GM18498 (cell line): ENCODE data around the gene TRIL.

Source experiments
- ATAC-seq: cut with Tn5 transposase; IDR thresholded peaks from one replicate; pipeline ENCODE4 v1.9.1; 2021; ENCODE audit warnings: mild to moderate bottlenecking, moderate library complexity; ENCODE audit not compliant: unreplicated experiment

The TRIL gene

DNA sequence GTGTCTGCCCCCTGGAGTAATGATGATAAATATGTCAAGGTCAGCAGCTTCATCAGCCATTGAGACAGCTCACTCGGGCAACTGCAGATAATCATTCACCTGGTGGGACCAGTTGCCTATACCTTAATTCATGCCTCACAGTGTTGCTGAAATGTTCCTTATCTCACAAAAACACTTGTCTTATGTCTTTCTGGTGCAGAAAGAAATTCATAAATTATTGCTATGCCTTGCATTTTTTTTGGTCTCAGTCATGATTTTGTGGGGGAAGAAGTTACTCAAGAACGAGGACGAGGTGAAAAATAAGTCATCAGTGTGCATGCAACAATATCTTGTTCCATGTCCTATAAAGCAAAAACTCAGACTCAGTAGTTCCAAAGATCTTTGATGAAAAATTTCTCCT, 16.0 kb downstream of the TRIL start:
- no peak for ATAC-seq

DNA sequence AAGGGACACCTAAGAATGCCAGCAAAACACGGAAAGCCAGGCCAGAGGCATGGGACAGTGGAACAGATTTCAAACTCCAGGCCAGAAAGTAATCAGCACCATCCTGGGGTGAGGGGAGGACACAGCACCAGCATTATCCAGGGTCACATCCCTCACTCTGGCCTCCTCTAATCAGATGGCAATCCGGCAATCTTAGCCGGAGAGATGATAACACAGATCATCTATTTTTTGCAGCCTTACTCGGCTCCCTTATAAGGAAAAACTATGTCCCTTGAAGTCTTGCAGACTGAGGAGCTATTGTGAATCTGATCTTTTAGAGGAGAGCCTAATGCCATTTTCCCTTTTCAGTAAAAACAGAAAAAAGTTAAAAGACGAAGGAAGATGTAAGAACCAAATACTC, 16.5 kb downstream of the TRIL start:
- no peak for ATAC-seq

DNA sequence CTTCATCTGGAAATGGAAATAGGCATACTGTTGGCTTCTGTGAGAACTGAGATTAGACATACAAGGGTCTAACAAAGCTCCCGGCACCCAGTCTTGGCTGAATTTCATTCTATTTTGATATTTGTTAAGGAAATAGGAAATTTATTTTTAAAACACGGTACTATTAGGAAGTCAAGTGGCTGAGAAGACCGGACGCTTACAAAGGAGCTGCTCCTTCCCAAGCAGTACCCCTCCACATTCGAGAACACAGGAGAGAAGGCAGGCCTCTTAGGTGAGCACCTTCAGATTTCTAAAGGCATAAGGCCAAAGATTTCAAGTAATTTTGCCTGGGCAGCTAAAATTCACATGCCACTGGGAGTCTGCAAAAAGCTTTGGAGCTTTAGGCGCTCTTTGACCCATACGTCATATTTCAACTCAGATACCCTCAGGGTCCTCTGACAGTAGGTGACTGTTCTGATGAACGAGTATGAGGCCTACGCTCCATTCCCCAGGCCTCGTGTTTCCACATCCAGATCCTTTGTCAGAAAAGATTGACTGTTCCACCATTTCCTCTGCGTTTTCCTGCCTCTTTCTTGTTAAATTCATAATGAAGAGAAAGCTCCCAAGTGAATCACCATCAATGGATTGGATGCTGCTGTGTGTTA, 17.3 kb downstream of the TRIL start:
- no peak for ATAC-seq

DNA sequence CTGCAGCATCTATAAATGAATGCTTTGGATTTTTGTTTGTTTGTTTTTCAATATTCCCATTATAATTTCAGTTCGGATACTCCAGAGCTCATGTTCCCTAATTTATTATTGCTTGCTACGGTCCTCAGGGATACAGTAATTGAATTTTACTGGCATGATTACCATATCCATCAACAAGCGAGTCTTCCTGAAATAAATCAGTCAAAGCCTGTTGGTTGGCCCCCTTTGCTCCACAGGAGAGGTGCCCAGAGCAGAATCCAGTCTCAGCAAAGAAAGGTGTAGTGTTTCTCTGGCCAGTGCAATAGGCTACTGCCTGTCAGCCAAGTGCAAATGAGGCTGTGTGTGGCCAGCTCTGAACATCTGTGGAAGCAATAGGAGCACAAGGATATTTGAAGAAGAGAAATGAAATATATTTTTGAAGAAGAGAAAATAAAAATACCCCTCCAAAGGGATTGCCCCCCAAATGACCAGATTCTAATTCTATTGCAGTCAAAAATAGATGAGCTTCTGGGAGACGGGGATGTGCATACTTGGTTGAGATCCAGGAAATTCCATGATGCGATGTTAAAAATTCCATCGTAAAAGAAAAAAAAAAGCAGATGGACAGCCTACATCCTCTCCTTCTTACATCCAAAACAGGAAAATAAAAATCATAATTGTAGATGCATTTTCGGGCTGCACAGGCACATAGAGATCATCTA, 18.1 kb downstream of the TRIL start:
- no peak for ATAC-seq

DNA sequence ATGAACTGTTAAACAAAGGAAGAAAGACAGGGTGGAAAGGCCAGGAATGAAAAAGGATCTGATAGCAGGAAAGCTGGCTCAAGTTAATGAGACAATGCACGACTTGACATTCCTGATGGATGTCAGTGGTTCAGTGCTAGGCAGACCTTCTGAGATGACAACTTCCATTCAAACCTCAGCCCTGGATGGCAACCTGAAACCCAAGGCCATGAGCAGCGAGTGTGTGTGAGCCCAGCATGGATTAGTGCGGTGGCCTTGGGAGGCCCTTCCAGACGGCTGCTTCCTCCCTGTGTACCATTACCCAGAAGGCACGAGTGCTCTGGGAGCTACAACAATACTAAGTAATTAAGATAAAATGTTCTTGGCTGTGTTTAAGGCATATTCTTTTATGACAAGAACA, 18.8 kb downstream of the TRIL start:
- ATAC-seq: no peak

DNA sequence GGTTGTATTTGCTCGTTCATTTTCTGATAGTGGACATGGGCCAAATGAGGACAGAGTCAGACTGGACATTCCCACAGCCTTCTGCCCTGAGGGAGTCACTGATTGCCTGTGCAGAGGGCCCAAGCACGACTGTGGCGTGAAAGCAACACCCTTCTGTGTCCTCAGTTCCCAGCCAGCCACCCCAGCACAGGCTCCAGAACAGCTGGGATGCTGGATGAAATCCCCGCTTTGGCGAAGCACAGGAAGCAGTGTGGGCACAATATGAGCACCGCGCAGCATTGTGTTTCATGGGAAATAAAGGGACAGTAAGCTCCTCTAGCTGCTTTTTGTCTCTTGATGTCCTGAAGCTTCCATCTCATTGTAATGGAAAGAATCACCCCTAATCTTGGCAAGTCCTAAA, 20.5 kb downstream of the TRIL start:
- no peak for ATAC-seq

DNA sequence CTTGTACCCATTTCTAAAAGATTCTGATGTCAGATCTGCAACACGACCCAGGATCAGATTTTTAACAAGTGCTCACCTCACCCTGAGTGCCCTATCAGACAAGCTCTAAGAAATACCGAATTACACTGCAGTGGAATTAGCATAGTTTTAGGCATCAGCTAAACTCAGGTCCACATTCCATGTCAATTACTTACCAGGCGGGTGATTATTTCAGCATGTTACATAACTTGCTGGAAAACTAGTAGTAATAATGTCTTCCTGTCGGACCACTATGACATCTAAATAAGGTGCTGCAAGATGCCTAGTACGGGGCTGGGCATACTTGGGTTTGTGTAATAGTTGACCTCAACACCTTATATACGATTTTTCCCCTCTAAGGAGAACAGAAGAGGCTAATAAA, 21.0 kb downstream of the TRIL start:
- no peak for ATAC-seq

DNA sequence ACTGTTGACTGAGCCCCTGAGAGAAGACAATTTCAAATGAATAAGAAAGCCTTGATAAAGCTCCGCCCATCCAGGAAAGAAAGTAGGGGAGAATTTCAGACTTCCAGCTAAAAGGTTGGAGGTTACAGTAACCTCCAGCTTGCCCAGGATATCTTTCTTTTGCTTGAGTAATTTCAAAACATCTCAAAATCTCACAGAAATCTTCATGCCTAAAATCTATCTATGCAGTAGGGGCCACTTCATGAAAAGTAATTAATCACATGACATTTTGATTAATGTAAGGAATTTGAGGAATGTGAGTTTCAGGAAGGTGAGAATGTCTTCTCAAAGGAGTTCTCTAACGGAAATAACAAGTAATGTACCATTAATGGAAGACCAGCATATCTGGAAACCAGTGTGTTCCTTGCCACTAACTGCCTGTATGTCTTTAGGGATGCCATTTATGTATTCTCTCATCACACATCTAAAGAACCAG, 24.2 kb downstream of the TRIL start:
- no peak for ATAC-seq

DNA sequence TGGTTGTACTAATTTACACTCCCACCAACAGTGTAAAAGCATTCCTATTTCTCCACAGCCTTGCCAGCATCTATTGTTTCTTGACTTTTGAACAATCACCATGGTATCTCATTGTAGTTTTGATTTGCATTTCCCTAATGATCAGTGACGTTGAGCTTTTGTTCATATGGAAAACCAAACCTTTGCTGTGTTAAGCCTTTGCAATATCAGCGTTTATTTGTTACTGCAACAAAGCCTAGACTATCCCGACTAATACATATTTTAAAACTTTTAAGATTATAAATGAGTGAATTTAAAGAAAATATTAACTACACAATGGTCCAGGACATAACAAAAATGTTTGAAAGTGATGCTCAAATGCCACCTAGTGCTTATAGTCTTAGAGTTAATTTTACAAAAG, 26.6 kb downstream of the TRIL start:
- no peak for ATAC-seq

DNA sequence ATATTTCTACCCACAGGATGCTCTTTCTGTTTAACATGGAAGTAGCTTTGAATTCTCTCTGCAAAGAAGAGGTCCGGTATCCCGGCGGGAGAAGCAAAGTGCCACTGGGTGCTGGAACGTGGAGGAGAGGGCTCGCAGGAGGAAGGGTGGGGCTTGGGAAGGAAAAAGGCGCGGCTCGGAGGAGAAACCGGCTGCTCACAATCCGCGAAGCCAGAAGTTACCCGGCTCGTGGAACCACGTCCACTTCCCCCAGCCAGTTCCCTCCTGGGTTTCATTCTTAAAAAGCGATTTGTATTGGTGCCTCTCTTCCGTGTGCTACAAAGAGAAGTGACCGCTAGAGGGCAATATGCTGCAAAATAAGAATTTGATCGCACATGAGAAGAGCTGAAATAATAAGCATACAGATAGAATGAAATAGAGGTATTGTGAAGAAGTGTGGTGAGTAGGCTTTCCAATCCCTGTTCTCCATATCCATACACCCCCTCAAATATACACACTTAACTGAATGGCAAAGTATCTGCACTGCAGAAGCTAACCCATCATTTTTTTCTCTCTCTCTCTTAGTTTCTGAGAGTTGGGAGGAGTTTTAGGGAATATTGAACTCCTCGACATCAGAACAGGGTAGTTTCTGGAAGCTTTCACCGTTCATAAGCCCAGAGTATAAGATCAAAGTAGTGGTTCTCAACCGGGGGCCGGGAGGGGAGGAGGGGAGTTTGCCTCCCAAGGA, 31.1 kb downstream of the TRIL start:
- peak; percentile 87 for ATAC-seq

DNA sequence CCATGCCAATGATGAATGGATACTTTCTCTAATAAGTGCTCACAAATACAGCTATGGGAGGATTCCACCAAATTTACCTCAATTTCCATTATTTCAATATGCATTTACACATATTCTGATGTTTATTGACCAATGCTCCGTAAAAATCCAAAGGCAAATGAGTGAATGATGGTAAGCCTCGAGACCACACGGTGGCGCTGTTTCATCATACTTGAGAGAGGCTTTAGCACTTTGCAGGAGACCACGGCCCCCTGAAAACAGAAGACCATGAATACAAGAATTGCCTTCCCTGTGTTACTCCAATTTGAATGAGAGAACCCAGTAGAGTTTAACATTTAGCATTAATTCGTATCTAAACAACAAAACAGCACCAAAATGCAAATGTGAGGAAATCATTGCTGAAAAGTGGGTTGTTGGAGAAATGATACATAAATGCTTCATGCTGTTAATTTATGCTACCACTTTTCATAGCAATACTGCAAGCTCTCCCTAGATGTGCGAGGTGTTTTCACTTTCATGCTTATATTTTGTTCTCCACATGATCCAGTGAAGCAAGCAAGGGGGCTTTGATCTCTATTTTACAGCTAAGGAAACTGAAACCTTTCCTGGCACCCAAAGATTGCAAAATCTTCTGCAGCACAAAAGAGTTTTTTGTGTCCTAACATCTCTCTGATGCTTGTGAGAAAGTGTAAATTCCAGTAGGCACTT, 35.4 kb downstream of the TRIL start:
- ATAC-seq: peak; percentile 42

DNA sequence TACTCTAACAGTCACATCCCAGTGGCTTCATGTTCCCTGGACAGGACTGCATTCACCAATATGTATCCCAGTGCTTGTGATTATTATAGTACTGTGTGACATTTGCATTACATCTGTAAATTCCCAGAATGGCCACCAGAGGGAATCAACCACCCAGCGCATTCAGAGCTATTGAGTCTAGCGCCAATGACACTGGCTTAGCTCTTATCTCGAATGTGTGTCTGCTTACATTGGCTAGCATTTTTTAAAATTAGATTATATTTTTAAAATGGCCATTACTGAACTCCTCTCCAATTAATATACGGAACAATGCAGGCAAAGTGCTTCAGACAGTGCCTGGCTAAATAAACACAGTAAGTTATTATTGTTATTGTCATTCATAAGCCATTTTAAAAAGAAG, 36.3 kb downstream of the TRIL start:
- ATAC-seq: peak; percentile 90

DNA sequence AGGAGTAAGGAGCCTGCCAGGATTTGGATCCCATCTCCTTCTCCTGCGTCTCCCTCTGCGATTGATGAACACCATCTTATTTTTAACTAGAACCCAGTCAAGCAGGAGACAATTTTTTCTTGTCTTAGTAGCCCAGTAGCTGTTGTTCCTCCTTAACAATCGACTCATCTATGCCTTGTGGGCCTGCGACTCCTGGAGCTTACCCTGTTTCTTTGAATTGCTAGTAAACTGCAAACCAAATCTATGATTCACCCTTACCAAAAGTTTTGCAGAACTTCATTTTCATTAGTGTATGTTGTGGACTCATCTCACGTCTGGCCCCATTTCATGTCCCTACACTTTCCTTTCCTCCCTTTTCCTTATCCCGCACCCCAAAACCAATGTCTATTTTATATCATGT, 37.7 kb downstream of the TRIL start:
- no peak for ATAC-seq

DNA sequence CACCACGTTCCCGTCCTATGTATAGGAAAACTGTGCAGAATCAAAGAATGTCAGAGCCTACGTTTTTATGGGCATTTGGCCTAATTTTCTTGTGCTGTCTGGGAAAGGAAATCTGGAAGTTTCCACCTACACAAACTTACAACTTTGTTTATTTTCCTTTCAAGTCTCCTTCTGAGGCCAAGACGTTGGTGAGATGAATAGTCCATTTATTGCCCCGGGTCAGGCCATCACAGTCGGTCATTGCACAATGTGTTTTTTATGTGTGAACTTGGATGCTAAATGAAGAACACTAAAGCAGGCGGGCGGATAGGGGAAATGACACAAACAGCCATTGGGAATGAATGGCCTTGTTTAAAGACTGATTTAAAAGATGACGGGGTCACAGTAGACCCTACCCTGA, 38.6 kb downstream of the TRIL start:
- ATAC-seq: no peak

DNA sequence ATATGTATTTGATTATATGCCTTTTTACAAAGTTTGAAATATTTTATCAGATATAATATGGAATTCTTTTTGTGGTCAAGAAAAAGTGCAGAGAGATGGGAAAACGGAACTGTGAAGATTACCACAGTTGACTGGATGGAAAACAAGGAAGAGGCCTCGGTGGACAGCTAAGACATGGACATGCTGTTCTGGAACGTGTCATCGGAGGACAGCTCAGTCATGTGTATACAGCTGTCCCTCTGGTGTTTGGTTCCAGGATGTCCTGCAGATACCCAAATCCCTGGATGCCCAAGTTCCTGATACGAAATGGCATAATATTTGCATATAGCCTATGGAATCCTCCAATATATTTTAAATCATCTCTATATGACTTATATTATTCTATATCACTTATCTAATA, 49.4 kb downstream of the TRIL start:
- no peak for ATAC-seq

DNA sequence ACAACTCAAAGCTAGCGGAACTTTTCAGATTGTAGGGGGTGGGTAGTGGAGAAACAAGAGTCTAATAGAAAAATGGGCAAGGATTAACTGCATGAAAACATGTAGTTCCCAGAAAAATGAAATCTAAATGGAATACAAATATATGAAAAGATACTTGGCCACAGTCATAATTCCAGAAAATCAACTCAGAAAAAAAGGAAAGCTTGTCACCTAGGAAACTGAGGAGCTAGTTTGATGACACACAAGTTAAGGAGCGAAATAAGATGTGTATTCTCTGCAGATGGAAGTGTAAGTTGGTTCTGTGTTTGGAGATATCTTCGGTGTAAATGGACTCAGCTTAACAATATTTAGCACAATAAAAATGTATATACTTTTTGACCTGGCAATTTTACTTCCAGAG, 52.7 kb downstream of the TRIL start:
- ATAC-seq: no peak

DNA sequence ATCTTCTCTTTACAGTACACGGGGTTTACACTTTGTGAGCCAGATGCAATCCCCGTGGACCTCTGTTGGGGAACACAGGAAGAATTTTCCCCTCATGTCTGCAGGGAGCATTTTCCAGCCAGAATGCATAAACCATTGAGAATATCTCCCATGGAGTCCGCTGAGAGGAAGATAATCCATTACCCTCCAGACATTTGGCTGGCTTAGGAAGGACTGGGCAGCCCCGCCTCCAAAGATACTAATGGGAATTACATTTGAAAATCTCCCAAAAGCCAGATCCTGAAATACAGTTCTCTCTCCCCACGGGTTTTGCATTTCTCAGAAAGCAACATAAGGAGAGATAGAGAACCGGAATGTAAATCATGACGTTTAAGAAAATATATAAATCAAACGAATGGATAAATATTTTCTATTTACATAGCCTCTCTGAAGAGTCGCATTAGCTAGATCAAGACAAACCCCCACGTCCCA, 53.5 kb downstream of the TRIL start:
- ATAC-seq: no peak

DNA sequence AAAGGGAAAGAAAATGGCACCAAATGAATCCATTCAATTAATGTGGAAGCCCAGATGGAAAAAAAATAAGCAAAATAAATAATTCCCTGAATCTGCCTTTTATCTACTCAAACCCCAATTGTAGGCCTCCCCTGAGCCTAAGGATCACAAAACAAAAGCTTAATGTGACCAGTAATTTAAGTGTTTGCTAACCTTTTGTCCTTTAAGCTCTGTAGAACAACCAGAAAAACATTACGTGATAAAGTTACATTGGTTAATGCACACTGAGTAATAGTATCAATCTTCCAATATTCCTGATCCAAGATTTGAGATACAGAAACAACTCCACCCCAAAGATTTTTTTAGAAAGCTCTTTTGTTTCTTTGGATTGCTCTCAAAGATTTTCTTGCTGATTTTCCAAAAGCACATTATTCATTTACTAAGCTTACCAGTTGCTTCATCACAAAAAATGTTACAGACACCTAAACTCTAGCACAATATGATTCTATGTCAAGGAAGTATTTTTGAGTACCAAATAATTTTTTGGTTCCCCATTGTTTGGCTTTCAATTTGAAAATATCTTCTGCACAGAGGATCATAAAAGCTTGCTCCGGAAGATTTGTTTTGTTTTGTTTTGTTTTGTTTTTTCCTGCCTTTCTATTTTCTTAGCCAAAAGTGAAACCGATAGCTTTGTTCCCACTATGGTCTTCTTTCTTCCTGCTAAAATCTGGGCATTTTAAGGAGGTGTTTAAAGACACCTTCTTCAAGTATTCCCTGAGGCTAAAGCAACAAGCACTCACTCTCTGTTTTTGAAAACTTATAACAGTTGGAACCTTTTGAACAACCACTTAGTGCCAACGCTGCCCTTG, 54.2 kb downstream of the TRIL start:
- ATAC-seq: no peak
